Hematopoietic multipotent progenitor cell (in vitro differentiated cells): ENCODE data around the gene SHISA9. TPM values are rescaled to one million over a fixed set of nuclear protein-coding genes. Genes with fewer than 3 reads are reported as not detected.
"Not testable (repeated sequence)": the region's sequence is repeated elsewhere in the genome, so short reads cannot be mapped to it uniquely, and the experiment has no call there.

Experiments
- DNase-seq, 3 donors: peaks; one replicate each; pipeline ENCODE4 v3.0.0-alpha.2; 2011 to 2015; ENCODE audit warnings: low read depth in 2 of 3, low spot score in 2 of 3
- total RNA-seq: library from RNA; depleted of rRNA; stranded (reverse); fragments of >200 nt; gene quantifications from one replicate; pipeline ENCODE4 v1.2.3, GENCODE V29; 2012

SHISA9 gene
- total RNA-seq, result under 0.01 TPM

DNA sequence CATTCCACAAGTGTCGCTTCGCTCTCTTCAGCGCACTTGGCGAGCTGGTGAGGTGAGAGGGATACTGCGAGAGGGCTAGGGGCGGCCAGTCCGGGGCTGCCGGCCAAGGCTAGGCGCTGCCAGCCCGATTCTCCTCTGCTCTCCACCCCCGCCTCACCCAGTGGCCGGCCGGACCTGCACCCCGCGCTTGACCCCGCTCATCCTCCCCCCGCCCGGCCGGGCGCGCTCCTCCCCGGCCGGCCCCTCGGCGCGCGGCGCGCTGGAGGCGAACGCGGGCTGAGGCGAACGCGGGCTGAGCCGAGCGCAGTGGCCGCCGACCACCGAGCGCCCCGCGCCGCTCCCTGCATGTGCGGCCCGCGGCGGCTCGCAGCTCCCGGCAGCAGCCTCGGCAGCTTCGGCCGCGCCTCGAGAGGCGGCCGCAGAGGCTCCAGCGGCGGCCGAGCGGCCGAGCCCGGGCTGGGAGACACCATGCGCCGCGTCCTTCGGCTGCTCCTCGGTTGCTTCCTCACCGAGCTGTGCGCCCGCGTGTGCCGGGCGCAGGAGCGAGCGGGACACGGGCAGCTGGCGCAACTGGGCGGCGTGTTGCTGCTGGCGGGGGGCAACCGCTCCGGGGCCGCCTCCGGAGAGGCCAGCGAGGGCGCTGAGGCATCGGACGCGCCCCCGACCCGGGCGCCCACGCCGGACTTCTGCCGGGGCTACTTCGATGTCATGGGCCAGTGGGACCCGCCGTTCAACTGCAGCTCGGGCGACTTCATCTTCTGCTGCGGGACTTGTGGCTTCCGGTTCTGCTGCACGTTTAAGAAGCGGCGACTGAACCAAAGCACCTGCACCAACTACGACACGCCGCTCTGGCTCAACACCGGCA is at the start of gene SHISA9:
Gene SHISA9, plus strand, starts transcription at position 2 of the 865 bp plus-strand sequence.
- no peak for DNase-seq

DNA sequence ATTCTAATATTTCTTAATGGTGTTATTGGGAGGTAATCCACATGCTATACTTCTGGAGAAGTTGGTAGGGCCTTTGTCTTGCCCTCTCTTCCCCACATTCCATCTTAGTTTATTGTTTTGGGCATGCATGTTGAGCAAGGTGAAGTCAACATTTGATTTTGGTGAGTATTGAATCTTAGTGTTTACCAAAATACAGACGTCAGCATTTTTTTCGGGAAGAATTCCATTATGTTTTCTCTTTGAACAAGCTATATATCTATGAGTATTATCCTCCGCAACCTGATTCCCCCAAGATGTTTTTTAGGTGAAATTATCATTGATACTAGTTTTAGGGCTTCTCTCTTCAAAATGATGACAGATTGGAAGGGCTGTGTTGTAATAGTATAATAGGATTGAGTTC is 47.4 kb upstream of the SHISA9 start:
- DNase-seq, result no peak

DNA sequence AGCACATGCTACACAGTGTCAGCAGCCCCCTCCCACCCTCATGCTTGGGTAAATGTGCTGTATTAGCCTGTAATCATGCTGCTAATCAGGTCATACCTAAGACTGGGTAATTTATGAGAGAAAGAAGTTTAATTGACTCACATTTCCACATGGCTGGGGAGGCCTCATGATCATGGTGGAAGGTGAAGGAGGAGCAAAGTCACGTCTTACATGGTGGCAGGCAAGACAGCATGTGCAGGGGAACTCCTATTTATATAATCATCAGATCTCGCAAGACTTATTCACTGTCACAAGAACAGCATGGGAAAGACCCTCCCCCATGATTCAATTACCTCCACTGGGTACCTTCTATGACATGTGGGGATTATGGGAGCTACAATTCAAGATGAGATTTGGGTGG is 44.0 kb upstream of the SHISA9 start:
- DNase-seq, result not testable (repeated sequence)

DNA sequence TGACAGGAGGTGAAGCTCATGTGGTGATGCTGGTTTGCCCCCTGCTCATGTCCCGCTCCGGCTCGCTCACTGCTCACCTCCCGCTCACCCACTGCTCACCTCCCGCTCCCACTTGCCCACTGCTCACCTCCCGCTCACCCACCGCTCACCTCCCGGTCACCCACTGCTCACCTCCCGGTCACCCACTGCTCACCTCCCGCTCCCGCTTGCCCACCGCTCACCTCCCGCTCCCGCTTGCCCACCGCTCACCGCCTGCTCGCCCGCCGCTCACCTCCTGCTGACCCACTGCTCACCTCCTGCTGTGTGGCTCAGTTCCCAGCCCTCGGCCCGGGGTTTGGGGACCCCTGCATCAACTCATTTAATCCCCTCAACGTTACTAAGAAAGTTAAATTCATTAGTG is 39.1 kb upstream of the SHISA9 start:
- no peak for DNase-seq

DNA sequence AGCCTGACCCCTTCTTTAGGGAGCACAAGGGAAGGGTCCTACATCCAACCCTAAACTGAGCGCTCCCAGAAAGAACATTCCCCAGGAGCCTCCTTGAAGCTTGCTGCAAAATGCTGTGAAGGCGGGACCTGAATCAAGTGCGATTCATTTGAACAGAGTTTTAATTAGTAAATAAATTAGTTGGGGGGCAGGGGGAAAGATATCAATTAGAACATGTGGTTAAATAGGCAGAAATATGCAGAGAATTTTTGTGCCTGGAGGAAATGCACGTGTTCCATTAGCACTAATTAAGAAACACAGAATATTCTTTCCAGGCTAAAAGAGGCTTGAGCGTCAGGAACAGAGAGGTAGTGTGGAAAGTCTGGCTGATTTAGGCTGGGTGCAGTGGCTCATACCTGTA is 38.5 kb upstream of the SHISA9 start:
- no peak for DNase-seq

DNA sequence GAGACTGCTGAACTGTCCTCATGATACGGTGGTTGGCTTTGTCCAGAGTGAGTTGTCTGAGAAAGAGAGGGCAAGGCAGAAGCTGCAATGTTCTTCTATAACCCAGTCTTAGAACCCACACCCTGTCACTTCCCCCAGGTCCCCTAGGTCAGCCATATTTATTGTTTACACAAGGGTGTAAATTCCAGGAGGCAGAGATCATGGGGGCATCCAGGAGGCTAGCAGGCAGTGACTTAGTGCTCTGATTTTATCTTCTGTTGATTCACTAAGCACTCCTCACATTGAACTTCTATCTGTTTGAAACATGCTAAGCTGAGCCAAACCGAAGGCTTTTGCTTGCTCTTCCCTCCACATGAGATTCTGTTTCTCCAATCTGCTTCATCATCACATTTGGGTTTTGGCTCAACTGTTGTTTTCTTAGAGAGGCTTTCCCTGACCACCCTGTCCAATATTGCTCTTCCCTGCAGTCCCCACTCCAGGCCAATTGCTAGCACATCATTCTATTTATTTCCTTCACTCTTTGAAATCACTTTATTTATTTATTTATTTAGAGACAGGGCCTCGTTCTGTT is 34.3 kb upstream of the SHISA9 start:
- DNase-seq, result no peak

DNA sequence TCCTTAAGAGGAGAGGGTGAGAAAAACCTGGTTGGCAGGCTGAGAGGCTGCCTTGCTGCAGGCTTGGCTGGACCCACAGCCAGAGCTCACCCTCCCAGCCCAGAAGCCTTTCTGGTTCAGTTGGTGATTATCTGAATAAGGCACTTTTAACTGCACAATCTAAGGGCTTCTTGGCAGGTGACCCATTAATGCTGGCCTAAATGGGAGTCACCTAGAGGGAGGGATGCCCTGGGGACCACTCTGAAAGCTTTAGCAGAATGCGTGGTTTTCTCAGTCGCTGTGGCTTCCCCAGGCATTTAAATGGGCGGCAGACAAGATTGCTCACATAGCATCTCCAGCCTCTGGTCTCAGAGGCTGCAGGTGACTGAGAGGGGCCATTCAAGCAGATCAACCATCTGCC is 33.2 kb upstream of the SHISA9 start:
- no peak for DNase-seq

DNA sequence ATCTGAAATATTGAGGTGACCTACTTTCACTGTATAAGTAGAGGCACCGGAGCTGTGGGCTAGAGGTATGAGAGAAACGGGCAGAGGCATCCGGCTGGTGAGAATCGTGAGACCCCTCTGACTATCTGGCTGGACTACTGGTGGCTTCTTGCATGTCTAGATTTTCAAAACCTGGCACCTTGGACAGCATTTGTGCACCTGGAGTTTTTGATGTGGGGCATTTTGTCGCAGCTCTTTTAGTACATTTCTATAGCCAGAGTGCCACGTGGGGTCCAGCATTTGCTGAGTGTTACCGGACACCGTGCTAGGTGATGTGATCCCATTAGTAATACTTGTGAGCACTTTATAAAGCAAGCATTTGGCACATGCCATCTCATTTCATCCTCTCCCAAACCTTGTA is 32.6 kb upstream of the SHISA9 start:
- no peak for DNase-seq

DNA sequence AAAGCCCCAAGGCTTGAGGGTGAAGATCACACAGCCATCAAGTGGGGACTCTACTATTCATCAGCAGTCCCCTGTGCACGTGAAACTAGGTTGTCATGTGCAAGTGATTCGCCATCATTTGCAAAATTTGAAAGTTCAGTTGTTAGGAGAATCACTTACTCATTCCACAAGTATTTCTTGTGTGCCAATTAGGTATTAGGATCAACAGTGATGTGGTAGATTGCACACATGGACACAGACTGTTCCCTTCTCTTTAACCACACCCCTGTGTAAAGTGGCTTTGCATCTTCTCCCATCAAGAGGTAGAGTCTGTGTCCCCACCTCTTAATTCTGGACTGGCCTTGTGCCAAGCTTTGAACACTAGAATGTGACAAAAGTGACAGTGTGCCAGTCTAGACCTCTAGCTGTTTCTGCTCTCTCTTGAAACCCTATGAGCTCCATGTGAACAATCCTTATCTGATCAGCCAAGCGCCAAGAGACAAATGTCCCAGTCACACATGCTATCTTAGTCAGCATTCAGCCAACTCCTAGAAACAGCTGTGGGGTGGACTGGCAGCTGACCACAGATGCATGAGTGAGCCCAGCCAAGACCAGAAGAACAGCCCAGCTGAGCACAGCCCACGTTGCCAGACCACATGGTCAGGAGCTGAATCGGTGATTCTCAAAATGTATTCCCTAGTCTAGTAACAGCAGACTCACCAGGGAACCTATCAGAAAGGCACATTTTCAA is 31.5 kb upstream of the SHISA9 start:
- DNase-seq, result no peak

DNA sequence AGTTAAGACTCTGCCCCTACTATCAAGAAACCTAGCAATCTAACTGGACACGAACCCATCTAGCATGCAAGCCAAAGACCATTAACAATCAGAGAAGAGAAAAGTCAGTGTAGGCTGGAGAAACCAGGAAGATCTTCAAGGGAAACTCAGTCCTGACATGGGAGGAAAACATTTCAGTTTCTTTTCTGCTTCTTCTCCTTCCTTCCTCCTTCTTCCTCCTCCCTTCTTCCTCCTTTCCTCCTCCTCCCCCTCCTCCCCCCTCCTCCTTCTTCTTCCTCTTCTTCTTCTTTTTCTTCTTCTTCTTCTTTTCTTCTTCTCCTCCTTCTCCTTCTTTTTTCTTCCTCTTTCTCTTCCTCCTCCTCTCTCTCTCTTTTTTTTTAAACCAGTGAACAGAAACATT is 29.6 kb upstream of the SHISA9 start:
- DNase-seq, result no peak

DNA sequence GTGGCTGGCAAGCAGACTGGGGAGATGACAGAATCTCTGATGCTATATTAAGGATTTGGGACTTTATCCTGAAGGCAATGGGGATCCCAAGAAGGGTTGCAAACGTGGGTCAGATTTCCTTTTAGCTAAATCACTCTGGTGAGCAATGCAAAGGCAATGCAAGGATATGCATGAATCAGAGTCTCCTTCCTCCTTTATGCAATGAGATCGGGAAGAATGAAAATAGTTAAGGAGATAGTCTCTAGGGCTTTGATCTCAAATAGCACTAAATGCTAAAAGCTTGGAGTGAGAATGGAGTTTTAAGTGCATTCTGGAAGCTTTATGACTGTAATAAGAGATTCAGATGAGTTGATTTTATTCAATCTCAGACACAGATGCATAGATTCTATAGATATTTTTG is 27.2 kb upstream of the SHISA9 start:
- no peak for DNase-seq

DNA sequence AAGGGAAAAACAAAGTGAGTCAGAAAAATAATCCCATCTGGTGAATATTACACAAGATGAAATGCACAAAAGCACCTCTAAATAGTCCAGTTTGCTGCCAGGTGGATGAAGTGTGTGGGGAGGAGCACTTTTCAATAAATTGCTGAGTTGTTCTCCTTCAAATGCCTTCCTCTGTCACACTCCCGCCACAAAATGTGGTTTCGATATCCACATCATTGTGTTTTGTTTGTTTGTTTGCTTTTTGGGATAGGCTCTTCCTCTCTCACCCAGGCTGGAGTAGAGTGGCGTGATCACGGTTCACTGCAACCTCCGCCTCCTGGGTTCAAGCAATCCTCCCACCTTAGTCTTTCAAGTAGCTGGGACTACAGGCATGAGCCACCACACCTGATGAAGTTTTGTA is 24.6 kb upstream of the SHISA9 start:
- DNase-seq, result no peak

DNA sequence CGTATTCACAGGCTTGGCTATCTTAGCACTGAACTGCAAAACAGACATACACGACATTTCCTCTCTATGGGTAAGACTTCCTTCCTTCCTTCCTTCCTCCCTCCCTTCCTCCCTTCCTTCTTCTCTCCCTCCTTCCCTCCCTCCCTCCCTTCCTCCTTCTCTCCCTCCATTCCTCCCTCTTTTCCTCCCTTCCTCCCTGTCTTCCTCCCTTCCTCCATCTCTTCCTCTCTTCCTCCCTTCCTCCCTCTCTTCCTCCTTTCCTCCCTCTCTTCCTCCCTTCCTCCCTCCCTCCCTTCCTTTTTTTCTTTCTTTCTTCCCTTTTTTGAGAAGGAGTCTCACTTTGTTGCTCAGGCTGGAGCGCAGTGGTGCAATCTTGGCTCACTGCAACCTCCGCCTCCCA is 22.4 kb upstream of the SHISA9 start:
- DNase-seq, result no peak

DNA sequence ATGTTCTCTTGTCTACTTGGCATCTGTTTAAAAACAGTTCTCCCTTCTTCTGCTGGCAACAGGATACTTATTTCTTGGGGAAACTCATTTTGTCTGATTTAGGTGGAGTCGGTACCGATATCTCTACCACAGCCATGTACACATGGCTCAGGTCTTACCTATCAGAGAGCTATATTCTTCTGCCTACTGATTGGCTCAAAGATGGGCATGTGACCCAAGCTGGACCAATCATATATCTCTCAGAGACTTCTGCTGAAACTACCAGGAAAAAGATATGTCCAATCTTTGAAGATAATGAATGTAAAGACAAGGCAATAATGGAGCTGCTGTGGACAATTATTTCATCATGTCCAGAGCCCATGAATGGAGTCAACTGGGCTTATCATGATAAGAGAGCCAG is 21.6 kb upstream of the SHISA9 start:
- DNase-seq, result no peak

DNA sequence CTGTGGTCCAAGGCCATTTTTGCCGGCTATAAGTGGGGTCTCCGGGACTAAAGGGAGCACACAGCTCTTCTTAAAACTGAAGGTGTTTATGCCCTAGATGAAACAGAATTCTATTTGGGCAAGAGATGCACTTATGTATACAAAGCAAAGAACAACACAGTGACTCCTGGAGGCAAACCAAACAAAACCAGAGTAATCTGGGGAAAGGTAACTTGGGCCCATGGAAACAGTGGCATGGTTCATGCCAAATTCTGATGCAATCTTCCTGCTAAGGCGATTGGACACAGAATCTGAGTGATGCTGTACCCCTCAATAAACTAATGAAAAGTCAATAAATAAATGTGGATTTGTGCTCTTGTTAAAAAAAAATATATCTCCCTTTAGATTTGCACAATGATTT is 20.2 kb upstream of the SHISA9 start:
- DNase-seq, result no peak

DNA sequence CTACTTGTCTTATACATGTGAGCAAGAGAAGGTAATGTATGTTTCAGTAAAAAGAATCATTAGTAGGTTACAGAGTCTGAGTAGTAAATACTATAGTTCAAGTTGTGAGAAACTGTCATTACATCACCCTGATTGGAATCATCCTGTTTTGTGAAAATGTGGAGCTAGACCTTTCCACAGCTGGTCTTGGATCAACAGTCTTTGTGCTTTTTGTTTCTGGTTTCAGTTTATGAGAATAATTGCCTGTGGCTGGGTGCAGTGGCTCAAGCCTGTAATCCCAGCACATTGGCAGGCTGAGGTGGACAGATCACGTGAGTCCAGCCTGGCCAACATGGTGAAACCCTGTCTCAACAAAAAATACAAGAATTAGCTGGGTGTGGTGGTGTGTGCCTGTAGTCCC is 19.7 kb upstream of the SHISA9 start:
- DNase-seq, result no peak

DNA sequence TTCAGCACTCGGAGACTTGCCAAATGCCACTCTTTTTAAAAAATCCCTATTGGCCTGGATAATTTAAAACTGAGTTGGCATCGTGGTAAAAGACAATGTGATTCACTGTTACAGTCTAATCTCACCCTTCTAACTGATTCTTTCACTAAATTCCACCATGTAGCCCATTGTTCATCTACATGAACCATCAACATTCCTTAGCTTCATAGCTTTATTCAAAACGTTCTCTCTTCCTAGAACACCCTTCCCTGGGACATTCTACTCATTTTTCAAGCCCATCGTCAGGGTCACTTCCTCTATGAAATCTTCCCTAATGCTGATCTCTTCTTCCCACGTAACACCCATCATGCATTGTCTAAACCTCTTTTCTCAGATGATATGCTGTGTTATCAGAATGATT is 15.7 kb upstream of the SHISA9 start:
- no peak for DNase-seq

DNA sequence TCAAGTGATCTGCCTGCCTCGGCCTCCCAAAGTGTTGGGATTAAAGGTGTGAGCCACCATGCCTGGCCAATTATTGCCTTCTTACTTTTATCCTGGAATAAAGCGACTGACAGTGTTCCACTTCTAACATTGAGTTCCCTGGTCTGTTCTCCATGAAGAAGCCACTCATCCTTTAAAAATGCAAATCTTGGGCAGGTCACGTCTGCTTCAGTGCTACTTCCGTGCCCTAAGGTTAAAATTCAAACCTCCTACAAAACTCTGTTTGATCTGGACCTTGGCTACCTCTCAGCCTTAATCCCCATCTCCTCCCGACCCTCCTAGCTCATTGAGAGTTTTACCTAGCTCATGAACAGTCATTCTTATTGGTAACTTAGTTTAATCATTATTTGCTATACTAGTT is 9.6 kb upstream of the SHISA9 start:
- no peak for DNase-seq

DNA sequence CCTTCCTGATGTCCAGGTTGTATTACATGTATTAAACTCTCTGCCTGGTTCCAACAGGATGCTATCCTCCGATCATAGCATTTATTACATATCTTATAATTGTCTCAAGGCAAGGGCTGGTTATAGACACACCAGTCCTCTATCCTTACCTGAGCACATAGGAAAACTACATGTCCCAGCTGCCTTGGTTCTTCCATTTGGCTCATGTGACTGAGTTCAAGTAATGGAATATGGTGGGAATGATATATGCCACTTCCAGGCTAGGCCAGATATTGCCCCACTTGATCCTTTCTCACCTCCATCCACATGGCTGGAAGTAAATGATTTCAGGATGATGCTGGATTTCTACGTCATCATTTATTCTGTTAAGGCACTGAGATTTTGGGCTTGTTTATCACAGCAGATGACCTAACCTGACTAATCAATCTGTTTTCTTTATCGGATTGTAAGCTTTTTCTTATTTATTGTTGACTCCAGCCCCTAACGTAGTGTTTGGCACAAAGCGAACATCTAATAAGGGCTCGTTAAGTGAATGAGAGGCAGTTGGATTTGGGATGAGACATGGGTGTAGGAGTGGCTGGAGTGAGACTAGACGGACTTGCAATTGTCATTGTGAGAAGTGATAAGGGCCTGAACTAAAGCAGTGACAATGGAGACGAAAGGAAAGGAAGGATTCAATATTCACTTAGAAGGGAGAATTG is 8.2 kb upstream of the SHISA9 start:
- DNase-seq, result no peak

DNA sequence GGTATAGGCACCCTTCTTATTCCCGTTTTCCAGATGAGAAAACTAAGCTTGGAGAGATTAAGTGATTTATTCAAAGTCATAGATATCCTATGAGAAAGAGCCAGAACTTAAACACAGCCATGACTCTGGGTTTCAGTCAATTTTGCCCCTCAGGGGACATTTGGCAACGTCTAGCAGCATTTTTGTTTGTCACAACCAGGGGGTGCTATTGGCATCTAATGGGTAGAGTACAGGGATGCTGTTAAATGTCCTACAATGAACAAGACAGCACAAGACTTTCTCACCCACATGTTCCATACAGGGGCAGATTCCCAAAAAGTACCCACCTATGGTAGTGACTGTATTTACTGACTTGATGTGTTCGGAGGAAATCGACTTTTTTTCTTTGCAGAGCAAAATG is 4.8 kb upstream of the SHISA9 start:
- DNase-seq, result peak in 2 of 3 donors; percentile 40 to 75

DNA sequence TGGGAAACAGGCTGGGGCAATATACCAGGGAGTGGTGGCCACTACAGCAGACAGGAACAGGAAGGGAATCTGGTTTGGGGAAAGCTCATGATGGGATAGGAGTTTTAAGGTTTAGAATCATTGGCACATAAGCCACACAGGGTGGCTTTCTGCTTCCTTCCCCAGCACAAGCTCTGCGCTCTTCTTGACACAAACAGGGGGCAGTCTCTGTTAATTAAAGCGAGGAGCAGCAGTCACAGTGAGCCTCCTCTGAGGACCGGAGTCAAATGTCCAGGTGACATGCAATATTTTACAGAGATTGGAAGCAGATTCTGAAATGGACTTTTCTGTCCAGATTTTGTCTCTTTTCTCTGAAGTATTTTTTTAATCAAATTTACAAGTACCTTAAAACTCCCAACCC is 2.8 kb upstream of the SHISA9 start:
- no peak for DNase-seq
